Stimulated activated CD4-positive, alpha-beta T cell treated with anti-CD3 and anti-CD28 coated beads, Interleukin-2, amount 100 ng/mL, for 24 hours (primary cell): Measurements from ENCODE around the gene COX19.
"Not testable (repeated sequence)": the region's sequence is repeated elsewhere in the genome, so short reads cannot be mapped to it uniquely, and the experiment has no call there.

Experiments used
- DNase-seq, 2 donors: peaks; one replicate each; pipeline ENCODE4 v3.0.0-alpha.2; 2020

Gene COX19

DNA sequence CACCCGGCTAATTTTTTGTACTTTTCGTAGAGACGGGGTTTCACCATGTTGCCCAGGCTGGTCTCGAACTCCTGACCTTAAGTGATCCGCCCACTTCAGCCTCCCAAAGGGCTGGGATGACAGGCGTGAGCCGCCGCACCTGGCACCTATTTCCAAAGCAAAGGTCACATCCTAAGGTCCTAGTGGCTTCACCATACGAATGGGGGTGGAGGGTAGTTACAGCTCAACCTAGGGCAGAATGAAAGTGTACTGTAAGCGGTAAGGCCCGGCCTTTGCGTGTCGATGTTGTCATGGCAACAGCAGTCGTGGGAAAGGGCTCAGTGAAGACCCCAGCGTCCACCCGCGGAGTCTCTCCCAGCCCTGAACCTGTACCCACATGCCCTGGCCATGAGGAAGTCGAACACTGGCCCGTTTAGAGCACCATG lies 1.6 kb upstream of the COX19 start:
- no peak for DNase-seq

DNA sequence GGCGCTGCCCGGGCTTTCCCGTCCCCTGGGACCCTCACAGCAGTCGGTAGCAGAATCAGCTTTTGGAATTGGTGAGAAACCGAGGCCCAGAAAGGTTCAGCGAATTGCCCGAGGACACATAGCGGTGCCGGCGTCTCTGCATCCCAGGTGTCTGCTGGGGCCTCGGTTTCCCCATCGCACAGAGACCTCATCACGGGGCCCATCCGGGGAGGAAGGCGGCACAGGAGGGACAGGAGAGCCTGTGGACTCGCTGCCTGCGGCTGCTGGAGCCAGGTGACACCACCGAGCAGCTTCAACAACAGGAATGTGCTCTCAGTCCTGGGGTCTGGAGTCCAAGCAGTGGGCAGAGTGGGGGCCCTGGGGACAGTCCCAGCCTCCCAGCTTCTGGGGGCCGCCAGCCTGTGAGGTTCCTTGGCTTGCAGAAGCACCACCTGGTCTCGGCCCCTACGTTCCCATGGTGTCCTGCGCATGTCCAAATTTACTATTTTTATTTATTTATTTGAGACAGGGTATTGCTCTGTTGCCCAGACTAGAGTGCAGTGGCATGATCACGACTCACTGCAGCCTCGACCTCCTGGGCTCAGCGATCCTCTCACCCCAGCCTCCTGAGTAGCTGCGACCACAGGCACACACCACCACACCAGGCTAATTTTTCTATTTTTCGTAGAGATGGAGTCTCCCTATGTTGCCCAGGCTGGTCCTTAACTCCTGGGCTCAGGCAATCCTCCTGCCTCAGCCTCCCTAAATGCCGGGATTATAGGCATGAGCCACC lies 539 bp upstream of the COX19 start:
- DNase-seq, result no peak

GRCh38 chr7:974172-974571 lies 1.2 kb downstream of the COX19 start:
- no peak for DNase-seq

DNA sequence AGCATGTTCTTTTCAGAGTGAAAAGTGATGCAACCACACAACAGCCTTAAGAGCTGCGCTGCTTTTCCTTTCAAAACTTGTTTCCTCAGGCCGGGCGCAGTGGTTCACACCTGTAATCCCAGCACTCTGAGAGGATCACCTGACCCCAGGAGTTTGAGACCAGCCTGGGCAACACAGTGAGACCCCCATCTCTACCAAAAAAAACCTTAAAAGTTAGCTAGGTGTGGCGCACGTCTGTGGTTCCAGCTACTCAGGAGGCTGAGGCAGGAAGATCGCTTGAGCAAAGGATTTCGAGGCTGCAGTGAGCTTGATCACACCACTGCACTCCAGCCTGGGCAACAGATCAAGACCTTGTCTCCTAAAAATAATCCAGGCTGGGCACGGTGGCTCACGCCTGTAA lies 2.0 kb downstream of the COX19 start:
- no peak for DNase-seq

GRCh38 chr7:972676-973309 lies 2.6 kb downstream of the COX19 start:
- DNase-seq, result no peak

GRCh38 chr7:972110-972509 lies 3.2 kb downstream of the COX19 start:
- DNase-seq, result no peak

DNA sequence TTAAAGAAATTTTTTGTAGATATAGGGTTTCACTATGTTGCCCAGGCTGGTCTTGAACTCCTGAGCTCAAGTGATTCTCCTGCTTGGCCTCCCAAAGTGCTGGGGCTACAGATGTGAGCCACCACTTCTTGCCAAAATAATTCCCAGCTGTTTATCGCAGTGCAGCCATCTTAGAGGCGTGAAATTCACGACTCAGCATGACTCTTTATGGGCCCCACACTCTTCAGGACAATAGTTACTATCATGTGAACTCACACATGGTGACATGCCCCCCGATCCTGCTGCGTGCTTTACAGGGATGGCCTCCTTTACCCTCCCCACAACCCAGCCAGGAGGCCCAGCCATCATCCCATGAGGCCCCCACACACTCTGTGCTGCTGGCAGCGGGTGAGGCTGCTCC lies 4.6 kb downstream of the COX19 start:
- DNase-seq, result no peak

- no peak for DNase-seq
These were observed 5.9 kb downstream of the COX19 start for GRCh38 chr7:969403-969802.

DNA sequence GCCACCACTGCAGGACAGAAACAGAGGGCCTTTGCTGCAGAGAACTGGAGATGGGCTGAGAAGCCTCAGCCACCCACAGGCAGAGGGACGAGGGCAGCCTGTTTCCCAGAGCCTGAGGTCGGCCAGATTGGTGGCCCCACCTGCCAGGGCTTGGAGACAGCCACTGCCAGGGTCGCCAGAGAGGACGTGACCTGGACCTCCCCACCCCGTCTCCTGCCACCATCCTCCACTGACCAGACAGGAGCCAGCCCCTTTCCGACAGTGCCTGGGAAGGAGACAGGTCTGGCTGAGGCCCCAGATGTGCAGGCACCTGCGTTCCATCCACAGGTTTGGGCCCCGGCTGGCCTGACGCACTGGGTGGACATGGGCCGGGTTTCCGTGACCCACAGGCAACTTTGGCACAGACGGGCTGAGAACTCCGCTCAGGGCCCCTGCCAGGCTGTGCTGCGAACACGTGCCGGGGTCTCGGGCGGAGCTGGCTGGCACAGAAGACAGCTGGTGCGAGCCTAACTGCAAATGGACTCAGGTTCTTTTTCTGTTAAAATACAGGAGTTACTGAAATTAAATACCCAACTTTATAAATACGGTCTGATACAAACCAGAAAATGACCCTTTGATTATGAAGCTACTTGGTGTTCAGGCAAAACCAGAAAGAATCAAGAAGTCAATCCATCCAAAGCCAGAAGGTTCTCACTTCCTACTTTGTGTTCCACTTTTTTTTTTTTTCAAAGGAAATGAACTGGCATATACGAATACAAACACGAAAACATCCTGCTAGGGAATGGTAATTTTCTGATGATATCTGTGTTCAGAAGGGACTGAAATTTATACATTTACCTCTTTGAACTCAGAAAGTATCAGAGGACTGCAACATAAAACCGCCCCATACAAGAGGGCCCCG lies 6.9 kb downstream of the COX19 start:
- no peak for DNase-seq

DNA sequence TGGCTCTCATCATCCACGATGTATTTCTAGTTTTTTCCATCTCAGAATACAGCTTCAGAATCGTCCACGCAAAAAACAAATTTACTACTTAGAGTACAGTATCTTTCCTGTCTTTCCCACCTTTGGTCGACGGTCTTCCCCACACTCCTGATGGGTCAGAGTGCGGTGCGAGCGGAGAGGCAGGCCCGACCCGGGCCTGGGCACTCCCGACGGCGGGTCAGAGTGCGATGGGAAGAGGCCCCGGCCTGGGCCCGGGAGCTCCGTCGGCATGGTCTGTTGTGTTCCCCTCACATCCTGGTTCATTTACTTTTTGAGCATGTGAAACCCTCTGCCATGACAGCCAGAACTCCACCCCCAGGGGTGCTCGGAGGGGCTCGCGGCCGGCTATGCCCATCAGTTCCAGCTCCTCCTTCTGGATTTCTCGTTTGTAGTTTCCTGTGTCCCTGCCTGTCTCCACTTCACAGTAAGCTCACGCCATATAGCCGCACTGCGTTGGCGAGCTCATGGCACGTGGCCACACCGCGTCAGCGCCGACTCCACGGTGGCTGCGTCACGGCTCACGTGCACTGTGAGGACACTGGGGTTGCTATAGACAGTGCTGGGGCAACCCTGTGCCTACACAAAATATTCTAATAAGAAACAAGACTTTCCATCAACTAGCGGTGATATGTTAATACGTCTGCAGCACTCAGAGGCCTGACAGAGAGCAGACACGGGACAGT lies 7.8 kb downstream of the COX19 start:
- DNase-seq, result no peak

- no peak for DNase-seq
These were observed 8.9 kb downstream of the COX19 start for GRCh38 chr7:966291-967069.

- DNase-seq, result no peak
These were observed 10.7 kb downstream of the COX19 start for GRCh38 chr7:964401-965231.

- no peak for DNase-seq
These were observed 11.9 kb downstream of the COX19 start for GRCh38 chr7:963236-964078.

DNA sequence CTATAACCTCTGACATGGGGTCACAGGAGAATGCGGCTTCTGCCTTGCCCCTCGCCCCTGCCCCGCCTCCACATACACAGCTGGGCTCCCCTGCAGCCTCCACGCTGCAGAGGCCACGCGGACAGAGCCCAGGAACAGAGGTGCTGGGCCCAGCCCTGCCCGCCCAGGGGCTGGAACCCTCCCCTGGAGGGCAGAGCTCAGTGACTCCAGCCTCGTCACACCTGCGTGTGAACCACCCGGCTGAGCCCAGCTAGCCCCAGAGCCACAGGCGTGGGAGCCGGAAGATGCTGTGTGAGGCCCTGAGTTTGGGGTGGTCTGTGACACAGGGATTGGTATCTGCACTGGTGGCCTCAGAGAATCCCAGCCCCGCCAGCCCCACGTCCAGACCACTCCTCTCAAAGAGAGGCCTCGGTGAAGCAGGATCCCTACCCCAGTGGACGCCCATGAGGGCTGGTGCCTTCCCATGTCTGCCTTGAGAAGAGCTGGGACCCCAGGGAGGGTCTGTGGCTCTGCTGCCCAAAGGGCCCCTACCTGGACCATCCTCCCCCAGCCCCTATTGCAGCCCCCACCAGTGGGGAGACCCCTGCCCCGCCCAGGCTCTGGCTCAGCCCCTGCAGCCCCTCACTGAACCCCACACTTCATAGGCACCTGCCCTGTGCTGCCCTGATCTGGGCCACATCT lies 12.8 kb downstream of the COX19 start:
- no peak for DNase-seq

DNA sequence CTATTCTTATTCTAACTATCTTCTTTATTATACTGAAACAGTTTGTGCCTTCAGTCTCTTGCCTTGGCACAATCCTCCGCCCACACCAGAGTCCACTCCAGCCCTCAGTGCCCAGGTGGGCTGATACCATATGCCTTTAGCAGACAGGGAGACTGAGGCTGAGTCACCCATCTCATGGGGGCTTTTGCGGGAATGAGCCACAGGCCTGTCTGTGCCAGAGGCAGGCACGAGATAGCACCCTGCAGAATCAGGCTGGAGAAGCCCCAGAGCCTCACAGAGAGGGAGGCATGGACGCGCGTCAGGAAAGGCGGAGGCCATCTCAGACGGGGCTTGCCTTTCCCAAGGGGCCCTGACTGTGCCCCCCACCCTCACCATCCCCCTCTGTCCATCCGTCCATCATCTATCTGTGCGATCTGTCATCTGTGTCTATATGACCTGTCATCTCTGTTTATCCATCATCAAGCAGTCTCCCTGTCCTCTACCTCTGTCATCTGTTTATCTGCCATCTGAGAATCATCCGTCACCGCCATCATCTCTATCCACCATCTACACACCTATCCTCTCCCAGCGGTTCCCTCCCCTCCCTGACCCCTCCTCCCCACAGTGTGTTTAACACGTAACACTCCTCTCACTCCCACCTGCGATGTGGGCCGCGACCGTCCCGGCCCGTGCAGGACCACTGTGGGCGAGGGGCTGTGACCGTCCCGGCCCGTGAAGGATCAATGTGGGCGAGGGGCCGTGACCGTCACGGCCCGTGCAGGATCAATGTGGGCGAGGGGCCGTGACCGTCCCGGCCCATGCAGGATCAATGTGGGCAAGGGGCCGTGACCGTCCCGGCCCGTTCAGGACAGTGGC lies 13.6 kb downstream of the COX19 start:
- no peak for DNase-seq

GRCh38 chr7:960972-961371 lies 14.4 kb downstream of the COX19 start:
- not testable (repeated sequence) for DNase-seq

DNA sequence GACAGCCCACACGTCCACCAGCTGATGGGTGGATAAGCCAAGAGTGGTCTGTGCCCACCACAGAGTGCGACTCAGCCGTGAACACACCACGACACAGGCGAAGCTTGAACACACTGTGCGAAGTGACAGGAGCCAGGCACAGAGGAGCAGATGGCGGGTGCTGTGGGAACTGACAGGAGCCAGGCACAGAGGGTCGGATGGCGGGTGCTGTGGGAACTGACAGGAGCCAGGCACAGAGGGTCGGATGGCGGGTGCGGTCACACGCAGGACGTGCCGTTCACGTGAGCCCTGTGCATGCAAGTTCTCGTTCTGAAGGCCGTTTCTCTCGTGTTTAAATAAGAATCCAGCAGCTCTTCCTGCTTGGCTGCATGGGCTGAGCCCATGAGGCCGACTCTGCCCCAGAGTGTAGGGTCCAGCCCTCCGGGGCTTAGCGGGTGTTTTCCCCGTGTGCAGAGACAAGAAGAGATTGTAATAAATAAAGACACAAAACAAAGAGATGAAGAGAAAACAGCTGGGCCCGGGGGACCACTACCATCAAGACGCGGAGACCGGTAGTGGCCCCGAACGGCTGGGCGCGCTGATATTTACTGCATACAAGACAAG lies 15.0 kb downstream of the COX19 start:
- no peak for DNase-seq

- not testable (repeated sequence) for DNase-seq
These were observed 15.6 kb downstream of the COX19 start for GRCh38 chr7:959740-960139.
